ENCODE results near the gene PFKP. TPM values are rescaled to one million over a fixed set of nuclear protein-coding genes. Genes with fewer than 3 reads are reported as not detected.

PFKP gene
- total RNA-seq, 1 experiment from 2014 or later, result 232 TPM

DNA sequence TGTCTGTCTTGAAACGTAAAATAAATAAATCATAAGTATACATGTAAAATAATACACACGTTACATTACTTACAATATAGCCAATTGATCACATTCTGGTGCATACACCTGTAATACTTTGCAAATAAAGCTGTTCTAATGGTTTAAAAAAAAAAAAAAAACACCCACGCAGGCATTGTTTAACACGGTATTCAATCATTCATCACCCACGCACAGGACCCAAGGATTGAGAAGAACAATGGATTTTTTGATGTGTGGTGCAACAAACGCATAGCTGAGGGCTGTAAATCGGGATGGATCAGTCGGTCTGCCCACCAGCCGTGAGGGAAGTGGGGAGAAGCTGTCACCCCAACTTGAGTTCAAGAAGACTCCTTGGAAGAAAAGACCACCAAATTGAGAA is 96.5 kb downstream of the PFKP start:
- TF ChIP-seq, protein P1, sequence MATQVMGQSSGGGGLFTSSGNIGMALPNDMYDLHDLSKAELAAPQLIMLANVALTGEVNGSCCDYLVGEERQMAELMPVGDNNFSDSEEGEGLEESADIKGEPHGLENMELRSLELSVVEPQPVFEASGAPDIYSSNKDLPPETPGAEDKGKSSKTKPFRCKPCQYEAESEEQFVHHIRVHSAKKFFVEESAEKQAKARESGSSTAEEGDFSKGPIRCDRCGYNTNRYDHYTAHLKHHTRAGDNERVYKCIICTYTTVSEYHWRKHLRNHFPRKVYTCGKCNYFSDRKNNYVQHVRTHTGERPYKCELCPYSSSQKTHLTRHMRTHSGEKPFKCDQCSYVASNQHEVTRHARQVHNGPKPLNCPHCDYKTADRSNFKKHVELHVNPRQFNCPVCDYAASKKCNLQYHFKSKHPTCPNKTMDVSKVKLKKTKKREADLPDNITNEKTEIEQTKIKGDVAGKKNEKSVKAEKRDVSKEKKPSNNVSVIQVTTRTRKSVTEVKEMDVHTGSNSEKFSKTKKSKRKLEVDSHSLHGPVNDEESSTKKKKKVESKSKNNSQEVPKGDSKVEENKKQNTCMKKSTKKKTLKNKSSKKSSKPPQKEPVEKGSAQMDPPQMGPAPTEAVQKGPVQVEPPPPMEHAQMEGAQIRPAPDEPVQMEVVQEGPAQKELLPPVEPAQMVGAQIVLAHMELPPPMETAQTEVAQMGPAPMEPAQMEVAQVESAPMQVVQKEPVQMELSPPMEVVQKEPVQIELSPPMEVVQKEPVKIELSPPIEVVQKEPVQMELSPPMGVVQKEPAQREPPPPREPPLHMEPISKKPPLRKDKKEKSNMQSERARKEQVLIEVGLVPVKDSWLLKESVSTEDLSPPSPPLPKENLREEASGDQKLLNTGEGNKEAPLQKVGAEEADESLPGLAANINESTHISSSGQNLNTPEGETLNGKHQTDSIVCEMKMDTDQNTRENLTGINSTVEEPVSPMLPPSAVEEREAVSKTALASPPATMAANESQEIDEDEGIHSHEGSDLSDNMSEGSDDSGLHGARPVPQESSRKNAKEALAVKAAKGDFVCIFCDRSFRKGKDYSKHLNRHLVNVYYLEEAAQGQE (IDR thresholded peaks at IDR 0.05; ENCODE audit: insufficient read depth in 1 of 2, low read depth in 2 of 2, low read length in 1 of 2), result no peak
- TF ChIP-seq, protein P2, sequence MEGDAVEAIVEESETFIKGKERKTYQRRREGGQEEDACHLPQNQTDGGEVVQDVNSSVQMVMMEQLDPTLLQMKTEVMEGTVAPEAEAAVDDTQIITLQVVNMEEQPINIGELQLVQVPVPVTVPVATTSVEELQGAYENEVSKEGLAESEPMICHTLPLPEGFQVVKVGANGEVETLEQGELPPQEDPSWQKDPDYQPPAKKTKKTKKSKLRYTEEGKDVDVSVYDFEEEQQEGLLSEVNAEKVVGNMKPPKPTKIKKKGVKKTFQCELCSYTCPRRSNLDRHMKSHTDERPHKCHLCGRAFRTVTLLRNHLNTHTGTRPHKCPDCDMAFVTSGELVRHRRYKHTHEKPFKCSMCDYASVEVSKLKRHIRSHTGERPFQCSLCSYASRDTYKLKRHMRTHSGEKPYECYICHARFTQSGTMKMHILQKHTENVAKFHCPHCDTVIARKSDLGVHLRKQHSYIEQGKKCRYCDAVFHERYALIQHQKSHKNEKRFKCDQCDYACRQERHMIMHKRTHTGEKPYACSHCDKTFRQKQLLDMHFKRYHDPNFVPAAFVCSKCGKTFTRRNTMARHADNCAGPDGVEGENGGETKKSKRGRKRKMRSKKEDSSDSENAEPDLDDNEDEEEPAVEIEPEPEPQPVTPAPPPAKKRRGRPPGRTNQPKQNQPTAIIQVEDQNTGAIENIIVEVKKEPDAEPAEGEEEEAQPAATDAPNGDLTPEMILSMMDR (IDR thresholded peaks at IDR 0.05), result no peak
- TF ChIP-seq SIN3A (IDR thresholded peaks at IDR 0.05; ENCODE audit: borderline replicate concordance, insufficient read depth, low read depth, low read length) (no peak), TCF7L2 (IDR thresholded peaks at IDR 0.05; ENCODE audit: low read depth, low read length) (no peak), POLR2AphosphoS5 (IDR thresholded peaks at IDR 0.05; ENCODE audit: low read depth, low read length) (no peak)
- in situ Hi-C loops (cut with HindIII; ENCODE audit: low pct_unique_long_range_greater_than_20kb, low sequenced_read_pairs) (no loop called here), intact Hi-C loops (cut with micrococcal nuclease; ENCODE audit: unreplicated experiment) (no loop called here)
- no peaks in the 10 kb centered on the region for H3K27me3 ChIP-seq (ENCODE audit: control insufficient read depth, insufficient read depth, low read length)
- H3K36me3 ChIP-seq (ENCODE audit: control insufficient read depth, insufficient read depth, low read length), result peaks cover 18% of the 10 kb centered on the region
- DNase-seq (ENCODE audit: low read depth, low spot score) (no peak), ATAC-seq (no peak)
- no peak overlapping the region for H3K4me3 ChIP-seq (ENCODE audit: low read depth in 2 of 2, low read length in 2 of 2)
- CTCF ChIA-PET, result no interaction called here
- H3K4me1 ChIP-seq (ENCODE audit: control insufficient read depth, insufficient read depth, low read length), result no peaks in the 10 kb centered on the region
- BruUV-seq (replicated peaks), result no TSS peak
- no peaks in the 10 kb centered on the region for H3K9me3 ChIP-seq (ENCODE audit: control insufficient read depth, insufficient read depth, low read depth, low read length)
- no peak overlapping the region for H3K27ac ChIP-seq (ENCODE audit: low read length)
- POLR2A ChIA-PET, result interaction anchor here (0.7 kb wide), 1 partner anchor 613 kb away, joined by 11 read pairs; no protein-coding TSS in a partner anchor

DNA sequence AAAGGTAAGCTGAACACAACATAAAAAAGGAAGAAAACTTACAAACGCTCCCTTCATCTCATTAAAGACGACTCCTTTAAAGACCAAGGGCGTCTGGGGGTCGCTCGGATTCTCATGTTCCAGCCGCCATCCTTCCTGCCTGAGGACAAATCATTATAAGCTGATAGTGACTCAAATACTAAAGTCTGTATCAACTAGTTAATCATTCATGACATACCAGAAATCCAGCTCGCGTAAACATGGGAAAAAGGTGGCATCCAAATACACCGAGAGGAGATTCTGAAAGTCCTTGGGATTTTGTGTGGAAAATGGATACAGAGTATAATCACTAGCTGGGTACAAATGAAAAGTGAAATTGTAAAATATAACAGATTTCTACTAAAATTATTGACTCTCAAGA is 97.8 kb downstream of the PFKP start:
- Histone ChIP-seq H3K36me3 (ENCODE audit: control insufficient read depth, insufficient read depth, low read length) (peaks cover 18% of the 10 kb centered on the region), H3K27ac (ENCODE audit: low read length) (no peak overlapping the region), H3K4me1 (ENCODE audit: control insufficient read depth, insufficient read depth, low read length) (no peaks in the 10 kb centered on the region), H3K27me3 (ENCODE audit: control insufficient read depth, insufficient read depth, low read length) (no peaks in the 10 kb centered on the region), H3K9me3 (ENCODE audit: control insufficient read depth, insufficient read depth, low read depth, low read length) (no peaks in the 10 kb centered on the region), H3K4me3 (ENCODE audit: low read depth in 2 of 2, low read length in 2 of 2) (no peak overlapping the region)
- TF ChIP-seq POLR2AphosphoS5 (IDR thresholded peaks at IDR 0.05; ENCODE audit: low read depth, low read length) (no peak), TCF7L2 (IDR thresholded peaks at IDR 0.05; ENCODE audit: low read depth, low read length) (no peak), SIN3A (IDR thresholded peaks at IDR 0.05; ENCODE audit: borderline replicate concordance, insufficient read depth, low read depth, low read length) (no peak)
- TF ChIP-seq, protein P1 (IDR thresholded peaks at IDR 0.05; ENCODE audit: insufficient read depth in 1 of 2, low read depth in 2 of 2, low read length in 1 of 2), result no peak
- TF ChIP-seq, protein P2 (IDR thresholded peaks at IDR 0.05), result no peak
- POLR2A ChIA-PET, result no interaction called here
- CTCF ChIA-PET, result no interaction called here
- intact Hi-C loops (cut with micrococcal nuclease; ENCODE audit: unreplicated experiment) (no loop called here), in situ Hi-C loops (cut with HindIII; ENCODE audit: low pct_unique_long_range_greater_than_20kb, low sequenced_read_pairs) (no loop called here)
- no peak for ATAC-seq
- DNase-seq (ENCODE audit: low read depth, low spot score), result no peak
- BruUV-seq (replicated peaks), result no TSS peak
